GM23338 (cell line): Measurements from ENCODE around the gene PSMA2. TPM values are rescaled to one million over a fixed set of nuclear protein-coding genes. Genes with fewer than 3 reads are reported as not detected.

Experiments
- ATAC-seq: fragments of 200-7000 bp; cut with Tn5 transposase; 3 replicates; pipeline ENCODE4 v1.9.1; 2020
- DNase-seq: peaks from one replicate; pipeline ENCODE4 v3.0.0-alpha.2; 2015; ENCODE audit warnings: low spot score
- H2AFZ ChIP-seq: fragments of 200-600 bp; sonication (generic); 2 replicates; pipeline ENCODE4 v1.8.0; 2016; ENCODE audit warnings: antibody characterized with exemption, mild to moderate bottlenecking, moderate library complexity
- H3F3A ChIP-seq: fragments of 200-600 bp; sonication (generic); replicated peaks from 2 replicates; pipeline ENCODE4 v1.8.0; 2017; ENCODE audit warnings: antibody characterized with exemption, mixed run types, low read depth
- H3K27ac ChIP-seq: fragments of 200-600 bp; sonication (generic); 2 replicates; pipeline ENCODE4 v1.6.1; 2016; ENCODE audit warnings: low read depth
- H3K27me3 ChIP-seq: fragments of 200-600 bp; sonication (generic); 2 replicates; pipeline ENCODE4 v1.8.0; 2016; ENCODE audit warnings: mild to moderate bottlenecking, mixed run types, moderate library complexity; ENCODE audit not compliant: insufficient read depth
- H3K36me3 ChIP-seq: fragments of 200-600 bp; sonication (generic); 2 replicates; pipeline ENCODE4 v1.8.0; 2016; ENCODE audit warnings: mild to moderate bottlenecking; ENCODE audit not compliant: insufficient read depth
- H3K4me1 ChIP-seq: fragments of 200-600 bp; sonication (generic); 2 replicates; pipeline ENCODE4 v1.8.0; 2016; ENCODE audit warnings: mild to moderate bottlenecking, moderate library complexity; ENCODE audit not compliant: insufficient read depth
- H3K4me2 ChIP-seq: fragments of 200-600 bp; sonication (generic); 2 replicates; pipeline ENCODE4 v1.7.1; 2017; ENCODE audit warnings: mixed run types
- H3K4me3 ChIP-seq: fragments of 200-600 bp; sonication (generic); 2 replicates; pipeline ENCODE4 v1.6.1; 2016; ENCODE audit warnings: mixed run types
- H3K79me2 ChIP-seq: fragments of 200-600 bp; sonication (generic); replicated peaks from 2 replicates; pipeline ENCODE4 v1.8.0; 2017; ENCODE audit warnings: mild to moderate bottlenecking; ENCODE audit not compliant: insufficient read depth
- H3K9me2 ChIP-seq: fragments of 200-600 bp; sonication (generic); 2 replicates; pipeline ENCODE4 v1.8.0; 2017; ENCODE audit not compliant: insufficient read depth
- H4K20me1 ChIP-seq: fragments of 200-600 bp; sonication (generic); replicated peaks from 2 replicates; pipeline ENCODE4 v1.8.0; 2017; ENCODE audit warnings: mild to moderate bottlenecking; ENCODE audit not compliant: insufficient read depth
- H3K27ac Mint-ChIP-seq: 2 replicates; pipeline ENCODE4 v1.8.0; 2020; ENCODE audit warnings: inconsistent platforms, mild to moderate bottlenecking, moderate library complexity, mixed read lengths
- H3K27me3 Mint-ChIP-seq: 3 replicates; pipeline ENCODE4 v1.8.0; 2022; ENCODE audit warnings: low read depth, mild to moderate bottlenecking, moderate library complexity, mixed read lengths, inconsistent platforms; ENCODE audit not compliant: insufficient read depth, poor library complexity
- H3K36me3 Mint-ChIP-seq: 3 replicates; pipeline ENCODE4 v1.8.0; 2021; ENCODE audit warnings: low read depth, mild to moderate bottlenecking, inconsistent platforms, moderate library complexity, mixed read lengths
- H3K4me1 Mint-ChIP-seq: 3 replicates; pipeline ENCODE4 v1.8.0; 2020; ENCODE audit warnings: mild to moderate bottlenecking, inconsistent platforms, mixed read lengths
- H3K4me3 Mint-ChIP-seq: 3 replicates; pipeline ENCODE4 v1.8.0; 2021; ENCODE audit warnings: moderate library complexity, mild to moderate bottlenecking, inconsistent platforms, mixed read lengths
- H3K9me3 Mint-ChIP-seq: 3 replicates; pipeline ENCODE4 v1.8.0; 2020; ENCODE audit warnings: moderate library complexity, mild to moderate bottlenecking, inconsistent platforms, mixed read lengths
- CREB1 ChIP-seq: fragments of 250-450 bp; sonication (Bioruptor Pico); IDR thresholded peaks from 2 replicates; pipeline ENCODE4 v1.5.0; 2020; ENCODE audit warnings: low read depth, mild to moderate bottlenecking, moderate library complexity
- EZH2 ChIP-seq: fragments of 200-600 bp; sonication (generic); IDR thresholded peaks from one replicate; pipeline ENCODE4 v1.8.0; 2017; ENCODE audit warnings: antibody characterized with exemption, mild to moderate bottlenecking, low read depth; ENCODE audit not compliant: unreplicated experiment
- EZH2phosphoT487 ChIP-seq: fragments of 200-600 bp; sonication (generic); IDR thresholded peaks from one replicate; pipeline ENCODE4 v1.8.1; 2018; ENCODE audit warnings: antibody characterized with exemption; ENCODE audit not compliant: unreplicated experiment
- NANOG ChIP-seq: IDR thresholded peaks from 2 replicates; pipeline ENCODE4 v1.6.1; 2016; ENCODE audit warnings: antibody characterized with exemption, borderline replicate concordance
- POLR2AphosphoS5 ChIP-seq: IDR thresholded peaks from 2 replicates; pipeline ENCODE4 v1.6.1; 2016; ENCODE audit warnings: antibody characterized with exemption, low read depth
- STAT1 ChIP-seq: IDR thresholded peaks from one replicate; pipeline ENCODE4 v1.6.1; 2016; ENCODE audit warnings: antibody characterized with exemption; ENCODE audit not compliant: unreplicated experiment
- ZNF114 ChIP-seq: fragments of 250-450 bp; sonication (Bioruptor Pico); IDR thresholded peaks from 2 replicates; pipeline ENCODE4 v1.5.0; 2020; ENCODE audit warnings: mild to moderate bottlenecking, moderate library complexity
- ZNF331 ChIP-seq: fragments of 250-450 bp; sonication (Bioruptor Pico); IDR thresholded peaks from 2 replicates; pipeline ENCODE4 v1.5.0; 2020; ENCODE audit warnings: low read depth, mild to moderate bottlenecking, moderate library complexity
- polyA plus RNA-seq: library from polyadenylated mRNA; unstranded; fragments of >200 nt; fragmentation: Nextera tagmentation; extraction: Ambion mirVana; gene quantifications from 2 replicates; pipeline ENCODE4 v1.2.1, GENCODE V29; 2016
- total RNA-seq: library from RNA; depleted of rRNA; stranded (reverse); fragments of >200 nt; shearing (Covaris generic); gene quantifications from 2 replicates; pipeline ENCODE4 v1.2.3, GENCODE V29; 2014
- TF ChIP-seq, protein P1 (sequence below): fragments of 250-450 bp; sonication (Bioruptor Pico); IDR thresholded peaks from 2 replicates; pipeline ENCODE4 v1.5.0; 2020; ENCODE audit warnings: mild to moderate bottlenecking, moderate library complexity
- TF ChIP-seq, protein P2 (sequence below), 2 experiments: fragments of 200-600 bp in 1 of 2; sonication (generic) in 1 of 2; conservative IDR thresholded peaks; 2 replicates each; pipeline versions ENCODE4 v1.5.1 to v1.6.1; 2016 to 2017; ENCODE audit warnings: antibody characterized with exemption in 2 of 2, low read depth in 2 of 2, mild to moderate bottlenecking in 2 of 2, moderate library complexity in 1 of 2
- TF ChIP-seq, protein P3 (sequence below): IDR thresholded peaks from one replicate; pipeline ENCODE4 v1.6.1; 2018; ENCODE audit warnings: antibody characterized with exemption; ENCODE audit not compliant: unreplicated experiment

Gene PSMA2
- total and polyA plus RNA-seq, 2 experiments from 2014 or later, result 178 to 678 TPM

- Histone ChIP-seq H3K4me1 (no peaks in the 10 kb centered on the region), H3K79me2 (no peaks in the 10 kb centered on the region), H3K36me3 (no peaks in the 10 kb centered on the region; the same call in 1 of the 2 replicates), H3K4me2 (no peak overlapping the region), H3K4me3 (no peak overlapping the region), H2AFZ (peak overlapping the region; percentile 2), H3F3A (no peaks in the 10 kb centered on the region), H3K9me2 (0 out of 2 replicates have a peak, but pooled peaks cover 10% of the 10 kb centered on the region), H4K20me1 (no peaks in the 10 kb centered on the region), H3K27ac (no peak overlapping the region), H3K27me3 (no peaks in the 10 kb centered on the region)
- no peak overlapping the region for H3K4me3 Mint-ChIP-seq
- TF ChIP-seq, protein P1, sequence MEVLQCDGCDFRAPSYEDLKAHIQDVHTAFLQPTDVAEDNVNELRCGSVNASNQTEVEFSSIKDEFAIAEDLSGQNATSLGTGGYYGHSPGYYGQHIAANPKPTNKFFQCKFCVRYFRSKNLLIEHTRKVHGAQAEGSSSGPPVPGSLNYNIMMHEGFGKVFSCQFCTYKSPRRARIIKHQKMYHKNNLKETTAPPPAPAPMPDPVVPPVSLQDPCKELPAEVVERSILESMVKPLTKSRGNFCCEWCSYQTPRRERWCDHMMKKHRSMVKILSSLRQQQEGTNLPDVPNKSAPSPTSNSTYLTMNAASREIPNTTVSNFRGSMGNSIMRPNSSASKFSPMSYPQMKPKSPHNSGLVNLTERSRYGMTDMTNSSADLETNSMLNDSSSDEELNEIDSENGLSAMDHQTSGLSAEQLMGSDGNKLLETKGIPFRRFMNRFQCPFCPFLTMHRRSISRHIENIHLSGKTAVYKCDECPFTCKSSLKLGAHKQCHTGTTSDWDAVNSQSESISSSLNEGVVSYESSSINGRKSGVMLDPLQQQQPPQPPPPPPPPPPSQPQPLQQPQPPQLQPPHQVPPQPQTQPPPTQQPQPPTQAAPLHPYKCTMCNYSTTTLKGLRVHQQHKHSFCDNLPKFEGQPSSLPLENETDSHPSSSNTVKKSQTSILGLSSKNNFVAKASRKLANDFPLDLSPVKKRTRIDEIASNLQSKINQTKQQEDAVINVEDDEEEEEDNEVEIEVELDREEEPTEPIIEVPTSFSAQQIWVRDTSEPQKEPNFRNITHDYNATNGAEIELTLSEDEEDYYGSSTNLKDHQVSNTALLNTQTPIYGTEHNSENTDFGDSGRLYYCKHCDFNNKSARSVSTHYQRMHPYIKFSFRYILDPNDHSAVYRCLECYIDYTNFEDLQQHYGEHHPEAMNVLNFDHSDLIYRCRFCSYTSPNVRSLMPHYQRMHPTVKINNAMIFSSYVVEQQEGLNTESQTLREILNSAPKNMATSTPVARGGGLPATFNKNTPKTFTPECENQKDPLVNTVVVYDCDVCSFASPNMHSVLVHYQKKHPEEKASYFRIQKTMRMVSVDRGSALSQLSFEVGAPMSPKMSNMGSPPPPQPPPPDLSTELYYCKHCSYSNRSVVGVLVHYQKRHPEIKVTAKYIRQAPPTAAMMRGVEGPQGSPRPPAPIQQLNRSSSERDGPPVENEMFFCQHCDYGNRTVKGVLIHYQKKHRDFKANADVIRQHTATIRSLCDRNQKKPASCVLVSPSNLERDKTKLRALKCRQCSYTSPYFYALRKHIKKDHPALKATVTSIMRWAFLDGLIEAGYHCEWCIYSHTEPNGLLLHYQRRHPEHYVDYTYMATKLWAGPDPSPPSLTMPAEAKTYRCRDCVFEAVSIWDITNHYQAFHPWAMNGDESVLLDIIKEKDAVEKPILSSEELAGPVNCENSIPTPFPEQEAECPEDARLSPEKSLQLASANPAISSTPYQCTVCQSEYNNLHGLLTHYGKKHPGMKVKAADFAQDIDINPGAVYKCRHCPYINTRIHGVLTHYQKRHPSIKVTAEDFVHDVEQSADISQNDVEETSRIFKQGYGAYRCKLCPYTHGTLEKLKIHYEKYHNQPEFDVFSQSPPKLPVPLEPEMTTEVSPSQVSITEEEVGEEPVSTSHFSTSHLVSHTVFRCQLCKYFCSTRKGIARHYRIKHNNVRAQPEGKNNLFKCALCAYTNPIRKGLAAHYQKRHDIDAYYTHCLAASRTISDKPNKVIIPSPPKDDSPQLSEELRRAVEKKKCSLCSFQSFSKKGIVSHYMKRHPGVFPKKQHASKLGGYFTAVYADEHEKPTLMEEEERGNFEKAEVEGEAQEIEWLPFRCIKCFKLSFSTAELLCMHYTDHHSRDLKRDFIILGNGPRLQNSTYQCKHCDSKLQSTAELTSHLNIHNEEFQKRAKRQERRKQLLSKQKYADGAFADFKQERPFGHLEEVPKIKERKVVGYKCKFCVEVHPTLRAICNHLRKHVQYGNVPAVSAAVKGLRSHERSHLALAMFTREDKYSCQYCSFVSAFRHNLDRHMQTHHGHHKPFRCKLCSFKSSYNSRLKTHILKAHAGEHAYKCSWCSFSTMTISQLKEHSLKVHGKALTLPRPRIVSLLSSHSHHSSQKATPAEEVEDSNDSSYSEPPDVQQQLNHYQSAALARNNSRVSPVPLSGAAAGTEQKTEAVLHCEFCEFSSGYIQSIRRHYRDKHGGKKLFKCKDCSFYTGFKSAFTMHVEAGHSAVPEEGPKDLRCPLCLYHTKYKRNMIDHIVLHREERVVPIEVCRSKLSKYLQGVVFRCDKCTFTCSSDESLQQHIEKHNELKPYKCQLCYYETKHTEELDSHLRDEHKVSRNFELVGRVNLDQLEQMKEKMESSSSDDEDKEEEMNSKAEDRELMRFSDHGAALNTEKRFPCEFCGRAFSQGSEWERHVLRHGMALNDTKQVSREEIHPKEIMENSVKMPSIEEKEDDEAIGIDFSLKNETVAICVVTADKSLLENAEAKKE (CRISPR knock-in tag), result no peak
- TF ChIP-seq ZNF331 (CRISPR knock-in tag), result no peak
- no peak for TF ChIP-seq CREB1
- no peak for TF ChIP-seq EZH2
- TF ChIP-seq POLR2AphosphoS5, result no peak
- TF ChIP-seq, protein P2, sequence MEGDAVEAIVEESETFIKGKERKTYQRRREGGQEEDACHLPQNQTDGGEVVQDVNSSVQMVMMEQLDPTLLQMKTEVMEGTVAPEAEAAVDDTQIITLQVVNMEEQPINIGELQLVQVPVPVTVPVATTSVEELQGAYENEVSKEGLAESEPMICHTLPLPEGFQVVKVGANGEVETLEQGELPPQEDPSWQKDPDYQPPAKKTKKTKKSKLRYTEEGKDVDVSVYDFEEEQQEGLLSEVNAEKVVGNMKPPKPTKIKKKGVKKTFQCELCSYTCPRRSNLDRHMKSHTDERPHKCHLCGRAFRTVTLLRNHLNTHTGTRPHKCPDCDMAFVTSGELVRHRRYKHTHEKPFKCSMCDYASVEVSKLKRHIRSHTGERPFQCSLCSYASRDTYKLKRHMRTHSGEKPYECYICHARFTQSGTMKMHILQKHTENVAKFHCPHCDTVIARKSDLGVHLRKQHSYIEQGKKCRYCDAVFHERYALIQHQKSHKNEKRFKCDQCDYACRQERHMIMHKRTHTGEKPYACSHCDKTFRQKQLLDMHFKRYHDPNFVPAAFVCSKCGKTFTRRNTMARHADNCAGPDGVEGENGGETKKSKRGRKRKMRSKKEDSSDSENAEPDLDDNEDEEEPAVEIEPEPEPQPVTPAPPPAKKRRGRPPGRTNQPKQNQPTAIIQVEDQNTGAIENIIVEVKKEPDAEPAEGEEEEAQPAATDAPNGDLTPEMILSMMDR (conservative IDR thresholded peaks at IDR 0.05; ENCODE audit: low read depth in 2 of 2), result no peak
- TF ChIP-seq, protein P3, sequence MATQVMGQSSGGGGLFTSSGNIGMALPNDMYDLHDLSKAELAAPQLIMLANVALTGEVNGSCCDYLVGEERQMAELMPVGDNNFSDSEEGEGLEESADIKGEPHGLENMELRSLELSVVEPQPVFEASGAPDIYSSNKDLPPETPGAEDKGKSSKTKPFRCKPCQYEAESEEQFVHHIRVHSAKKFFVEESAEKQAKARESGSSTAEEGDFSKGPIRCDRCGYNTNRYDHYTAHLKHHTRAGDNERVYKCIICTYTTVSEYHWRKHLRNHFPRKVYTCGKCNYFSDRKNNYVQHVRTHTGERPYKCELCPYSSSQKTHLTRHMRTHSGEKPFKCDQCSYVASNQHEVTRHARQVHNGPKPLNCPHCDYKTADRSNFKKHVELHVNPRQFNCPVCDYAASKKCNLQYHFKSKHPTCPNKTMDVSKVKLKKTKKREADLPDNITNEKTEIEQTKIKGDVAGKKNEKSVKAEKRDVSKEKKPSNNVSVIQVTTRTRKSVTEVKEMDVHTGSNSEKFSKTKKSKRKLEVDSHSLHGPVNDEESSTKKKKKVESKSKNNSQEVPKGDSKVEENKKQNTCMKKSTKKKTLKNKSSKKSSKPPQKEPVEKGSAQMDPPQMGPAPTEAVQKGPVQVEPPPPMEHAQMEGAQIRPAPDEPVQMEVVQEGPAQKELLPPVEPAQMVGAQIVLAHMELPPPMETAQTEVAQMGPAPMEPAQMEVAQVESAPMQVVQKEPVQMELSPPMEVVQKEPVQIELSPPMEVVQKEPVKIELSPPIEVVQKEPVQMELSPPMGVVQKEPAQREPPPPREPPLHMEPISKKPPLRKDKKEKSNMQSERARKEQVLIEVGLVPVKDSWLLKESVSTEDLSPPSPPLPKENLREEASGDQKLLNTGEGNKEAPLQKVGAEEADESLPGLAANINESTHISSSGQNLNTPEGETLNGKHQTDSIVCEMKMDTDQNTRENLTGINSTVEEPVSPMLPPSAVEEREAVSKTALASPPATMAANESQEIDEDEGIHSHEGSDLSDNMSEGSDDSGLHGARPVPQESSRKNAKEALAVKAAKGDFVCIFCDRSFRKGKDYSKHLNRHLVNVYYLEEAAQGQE, result no peak
- no peak for TF ChIP-seq ZNF114 (CRISPR knock-in tag)
- no peak for TF ChIP-seq EZH2phosphoT487
- TF ChIP-seq NANOG, result no peak
- no peak for TF ChIP-seq STAT1
- no peak overlapping the region for H3K27ac Mint-ChIP-seq
- H3K27me3 Mint-ChIP-seq, result peaks cover 5% of the 10 kb centered on the region
- H3K9me3 Mint-ChIP-seq, result no peaks in the 10 kb centered on the region
- H3K4me1 Mint-ChIP-seq, result no peaks in the 10 kb centered on the region
- H3K36me3 Mint-ChIP-seq, result no peaks in the 10 kb centered on the region
- DNase-seq, result peak; percentile 6
- ATAC-seq, result no peak
Observed at GRCh38 chr7:42972699-42973500, 40.9 kb upstream of the PSMA2 start.
